GM18868 (cell line): ENCODE data around the gene ATOH7.

ENCODE experiments used
- ATAC-seq: cut with Tn5 transposase; IDR thresholded peaks from one replicate; pipeline ENCODE4 v1.9.1; 2021; ENCODE audit warnings: mild to moderate bottlenecking, moderate library complexity; ENCODE audit not compliant: unreplicated experiment

Gene ATOH7

DNA sequence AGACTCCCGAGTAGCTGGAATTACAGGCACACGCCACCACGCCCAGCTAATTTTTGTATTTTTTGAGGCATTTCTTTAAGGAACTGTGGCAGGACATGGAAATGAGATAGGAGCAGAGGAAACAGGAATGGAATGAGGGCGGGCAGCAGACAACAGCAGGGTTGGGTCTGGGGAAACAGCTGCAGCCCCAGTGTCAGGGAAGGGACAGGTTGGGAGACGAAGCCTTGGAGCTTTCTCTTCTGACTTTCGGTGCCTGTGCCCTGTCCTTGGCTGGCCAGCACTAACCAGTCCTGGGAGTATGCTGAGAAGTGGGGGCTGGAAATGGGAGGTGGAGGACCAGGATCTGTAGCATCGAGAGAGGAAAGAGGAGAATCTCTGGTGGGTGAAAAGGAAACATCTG lies 47.4 kb downstream of the ATOH7 start:
- ATAC-seq: no peak
